Activated CD8-positive, alpha-beta T cell treated with anti-CD3 and anti-CD28 coated beads for 36 hours (primary cell): ENCODE measurements around the gene TTC23. TPM values are rescaled to one million over a fixed set of nuclear protein-coding genes. Genes with fewer than 3 reads are reported as not detected.

ENCODE experiments used
- ATAC-seq: fragments of 200-7000 bp; cut with Tn5 transposase; one replicate; pipeline ENCODE4 v1.10.0; 2021; ENCODE audit warnings: mild to moderate bottlenecking, moderate library complexity
- CTCF ChIA-PET: fragments of 350-600 bp; sonication (Branson Sonifier 250); formaldehyde crosslinking; loops from one replicate; lab custom pipeline; 2021; ENCODE audit warnings: antibody characterized with exemption; lab: Charles Lee
- POLR2A ChIA-PET: fragments of 350-600 bp; sonication (Branson Sonifier 250); formaldehyde crosslinking; loops from one replicate; lab custom pipeline; 2021; ENCODE audit warnings: antibody characterized with exemption; lab: Charles Lee
- DNase-seq: peaks from one replicate; pipeline ENCODE4 v3.0.0-alpha.2; 2020
- H3K27ac Mint-ChIP-seq: one replicate; pipeline ENCODE4 v1.8.0; 2021; ENCODE audit warnings: mild to moderate bottlenecking, mixed read lengths
- H3K27me3 Mint-ChIP-seq: one replicate; pipeline ENCODE4 v1.8.0; 2021; ENCODE audit warnings: mixed read lengths
- H3K36me3 Mint-ChIP-seq: one replicate; pipeline ENCODE4 v1.8.0; 2021; ENCODE audit warnings: low read depth, mixed read lengths
- H3K4me1 Mint-ChIP-seq: one replicate; pipeline ENCODE4 v1.8.0; 2021; ENCODE audit warnings: low read depth, mixed read lengths
- H3K4me3 Mint-ChIP-seq: one replicate; pipeline ENCODE4 v1.8.0; 2021; ENCODE audit warnings: mild to moderate bottlenecking, moderate library complexity, mixed read lengths
- H3K9me3 Mint-ChIP-seq: one replicate; pipeline ENCODE4 v1.8.0; 2021; ENCODE audit warnings: mixed read lengths
- CTCF ChIP-seq: fragments of 200-600 bp; IDR thresholded peaks from one replicate; pipeline ENCODE4 v1.8.0; 2022; ENCODE audit warnings: antibody characterized with exemption, mild to moderate bottlenecking
- intact Hi-C: fragments of 100-400 bp; cut with micrococcal nuclease; formaldehyde crosslinking; loops from one replicate; pipeline ENCODE4 v1.10.0; 2022
- total RNA-seq, 2 experiments: library from RNA; stranded (reverse); gene quantifications; one replicate each; pipeline ENCODE4 v1.2.3, GENCODE V29; 2021

TTC23 gene
- total RNA-seq, 2 experiments from 2014 or later: 4.3 to 4.4 TPM

GRCh38 chr15:99151156-99151555 is 98.2 kb downstream of the TTC23 start:
- no peaks in the 10 kb centered on the region for H3K9me3 Mint-ChIP-seq
- no peak overlapping the region for H3K27ac Mint-ChIP-seq

GRCh38 chr15:99149366-99149765 is 100.0 kb downstream of the TTC23 start:
- Mint-ChIP-seq H3K4me3 (no peak overlapping the region), H3K9me3 (no peaks in the 10 kb centered on the region), H3K4me1 (no peaks in the 10 kb centered on the region), H3K27me3 (no peaks in the 10 kb centered on the region), H3K36me3 (no peaks in the 10 kb centered on the region), H3K27ac (no peak overlapping the region)
- no peak for TF ChIP-seq CTCF
- DNase-seq (no peak), ATAC-seq (no peak)
- CTCF ChIA-PET: no interaction called here
- intact Hi-C loops: no loop called here
- POLR2A ChIA-PET: no interaction called here

More at GRCh38 chr15:99151156-99151555, 98.2 kb downstream of the TTC23 start:
- H3K36me3 Mint-ChIP-seq: no peaks in the 10 kb centered on the region
- ChIA-PET POLR2A (no interaction called here), CTCF (no interaction called here)
- H3K4me3 Mint-ChIP-seq: no peak overlapping the region
- no peak for DNase-seq
- intact Hi-C loops: no loop called here
- H3K27me3 Mint-ChIP-seq: no peaks in the 10 kb centered on the region
- H3K4me1 Mint-ChIP-seq: no peaks in the 10 kb centered on the region
- TF ChIP-seq CTCF: no peak
- ATAC-seq: no peak

- Mint-ChIP-seq H3K27me3 (no peaks in the 10 kb centered on the region), H3K9me3 (no peaks in the 10 kb centered on the region)
- CTCF ChIA-PET: no interaction called here
These were observed 100.5 kb downstream of the TTC23 start for GRCh38 chr15:99148851-99149276.

GRCh38 chr15:99146661-99147060 is 102.7 kb downstream of the TTC23 start:
- no peaks in the 10 kb centered on the region for H3K9me3 Mint-ChIP-seq
- DNase-seq (no peak), ATAC-seq (no peak)
- CTCF ChIA-PET: interaction anchor here (1.2 kb wide), 1 partner anchor 11 kb away, joined by 3 read pairs; no protein-coding TSS in a partner anchor
- TF ChIP-seq CTCF: no peak
- no peaks in the 10 kb centered on the region for H3K27me3 Mint-ChIP-seq
- no peaks in the 10 kb centered on the region for H3K4me1 Mint-ChIP-seq
- no peak overlapping the region for H3K27ac Mint-ChIP-seq
- H3K4me3 Mint-ChIP-seq: no peak overlapping the region
- POLR2A ChIA-PET: interaction anchor here (1.1 kb wide), 1 partner anchor 23 kb away, joined by 3 read pairs; no protein-coding TSS in a partner anchor
- intact Hi-C loops: no loop called here
- H3K36me3 Mint-ChIP-seq: no peaks in the 10 kb centered on the region

More at GRCh38 chr15:99148851-99149276, 100.5 kb downstream of the TTC23 start:
- intact Hi-C loops: no loop called here
- no peaks in the 10 kb centered on the region for H3K36me3 Mint-ChIP-seq
- H3K27ac Mint-ChIP-seq: no peak overlapping the region
- DNase-seq (no peak), ATAC-seq (no peak)
- TF ChIP-seq CTCF: no peak
- H3K4me1 Mint-ChIP-seq: no peaks in the 10 kb centered on the region
- POLR2A ChIA-PET: no interaction called here
- no peak overlapping the region for H3K4me3 Mint-ChIP-seq

GRCh38 chr15:99145778-99146177 is 103.6 kb downstream of the TTC23 start:
- H3K4me3 Mint-ChIP-seq: no peak overlapping the region

More at GRCh38 chr15:99145778-99146177, 103.6 kb downstream of the TTC23 start:
- TF ChIP-seq CTCF: no peak
- POLR2A ChIA-PET: interaction anchor here (1.1 kb wide), 1 partner anchor 22 kb away, joined by 3 read pairs; no protein-coding TSS in a partner anchor
- Mint-ChIP-seq H3K27me3 (no peaks in the 10 kb centered on the region), H3K36me3 (no peaks in the 10 kb centered on the region), H3K4me1 (no peaks in the 10 kb centered on the region), H3K27ac (no peak overlapping the region), H3K9me3 (no peaks in the 10 kb centered on the region)
- intact Hi-C loops: no loop called here
- DNase-seq (no peak), ATAC-seq (no peak)
- CTCF ChIA-PET: interaction anchor here (1.2 kb wide), 1 partner anchor 10 kb away, joined by 3 read pairs; no protein-coding TSS in a partner anchor
